NCI-H345 (cell line): Measurements from ENCODE around the gene USP16.
"Not testable (repeated sequence)": the region's sequence is repeated elsewhere in the genome, so short reads cannot be mapped to it uniquely, and the experiment has no call there.

Experiments
- DNase-seq: peaks from one replicate; lab custom pipeline; 2025; lab: John Stamatoyannopoulos, UW

The USP16 gene

GRCh38 chr21:29024474-29025327, at the start of gene USP16:
TSS of gene USP16 (plus strand) at chr21:29024668. CDS start at chr21:29027914, 3,246 bp downstream.
- DNase-seq, result peak; percentile 98

- no peak for DNase-seq
These were observed 49.1 kb upstream of the USP16 start for GRCh38 chr21:28975397-28975796.

GRCh38 chr21:28979092-28979491, 45.4 kb upstream of the USP16 start:
- DNase-seq, result no peak

GRCh38 chr21:28982637-28983036, 41.8 kb upstream of the USP16 start:
- DNase-seq, result no peak

- DNase-seq, result no peak
These were observed 37.8 kb upstream of the USP16 start for GRCh38 chr21:28986677-28987076.

- not testable (repeated sequence) for DNase-seq
These were observed 36.3 kb upstream of the USP16 start for GRCh38 chr21:28988146-28988545.

- peak; percentile 7 for DNase-seq
These were observed 32.5 kb upstream of the USP16 start for GRCh38 chr21:28991861-28992525.

- peak; percentile 100 for DNase-seq
These were observed 31.8 kb upstream of the USP16 start, which contains the start of gene LTN1 for GRCh38 chr21:28992526-28993292. TSS of gene LTN1 (minus strand) at chr21:28992877. CDS start at chr21:28992805, 72 bp downstream.

- DNase-seq, result no peak
These were observed 31.2 kb upstream of the USP16 start for GRCh38 chr21:28993293-28993629.

GRCh38 chr21:29002442-29003144, 21.9 kb upstream of the USP16 start:
- DNase-seq, result peak; percentile 98

GRCh38 chr21:29005696-29006095, 18.8 kb upstream of the USP16 start:
- no peak for DNase-seq

- DNase-seq, result no peak
These were observed 17.3 kb upstream of the USP16 start for GRCh38 chr21:29007135-29007534.

GRCh38 chr21:29007810-29008209, 16.7 kb upstream of the USP16 start:
- DNase-seq, result no peak

- no peak for DNase-seq
These were observed 16.1 kb upstream of the USP16 start for GRCh38 chr21:29008367-29008766.

- not testable (repeated sequence) for DNase-seq
These were observed 13.2 kb upstream of the USP16 start for GRCh38 chr21:29011236-29011635.

GRCh38 chr21:29017639-29018237, 6.7 kb upstream of the USP16 start:
- no peak for DNase-seq

- DNase-seq, result no peak
These were observed 5.9 kb upstream of the USP16 start for GRCh38 chr21:29018540-29018939.

- no peak for DNase-seq
These were observed 2.3 kb upstream of the USP16 start for GRCh38 chr21:29022166-29022565.

- no peak for DNase-seq
These were observed 853 bp downstream of the USP16 start for GRCh38 chr21:29025328-29025713.

GRCh38 chr21:29029524-29029923, 5.1 kb downstream of the USP16 start:
- no peak for DNase-seq

- no peak for DNase-seq
These were observed 6.4 kb downstream of the USP16 start for GRCh38 chr21:29030909-29031308.

GRCh38 chr21:29033301-29033700, 8.8 kb downstream of the USP16 start:
- DNase-seq, result no peak
